Loucy (cell line): Measurements from ENCODE around the gene AIRE.

ENCODE experiments used
- H2AFZ ChIP-seq: fragments of 200-600 bp; sonication (generic); 2 replicates; pipeline ENCODE4 v1.6.0; 2016; ENCODE audit warnings: antibody characterized with exemption, mild to moderate bottlenecking, low read length, moderate library complexity
- H3F3A ChIP-seq: fragments of 200-600 bp; 2 replicates; pipeline ENCODE4 v1.6.0; 2016; ENCODE audit warnings: antibody characterized with exemption, low read depth, mild to moderate bottlenecking
- H3K27me3 ChIP-seq: fragments of 200-600 bp; sonication (generic); 2 replicates; pipeline ENCODE4 v1.6.1; 2014; ENCODE audit warnings: low read length, mild to moderate bottlenecking; ENCODE audit not compliant: insufficient read depth, poor library complexity, severe bottlenecking
- H3K36me3 ChIP-seq: fragments of 200-600 bp; sonication (generic); 2 replicates; pipeline ENCODE4 v1.6.1; 2016; ENCODE audit warnings: low read length; ENCODE audit not compliant: insufficient read depth
- H3K4me1 ChIP-seq: fragments of 200-600 bp; sonication (generic); 2 replicates; pipeline ENCODE4 v1.5.1; 2014; ENCODE audit warnings: low read length, mild to moderate bottlenecking; ENCODE audit not compliant: insufficient read depth, poor library complexity, severe bottlenecking
- H3K4me2 ChIP-seq: fragments of 200-600 bp; sonication (generic); 2 replicates; pipeline ENCODE4 v1.6.0; 2014; ENCODE audit warnings: antibody characterized with exemption, low read length, low read depth, mild to moderate bottlenecking; ENCODE audit not compliant: poor library complexity, severe bottlenecking
- H3K4me3 ChIP-seq: fragments of 200-600 bp; sonication (generic); 2 replicates; pipeline ENCODE4 v1.5.1; 2014; ENCODE audit warnings: low read length, mild to moderate bottlenecking, mixed read lengths; ENCODE audit not compliant: poor library complexity, severe bottlenecking
- H3K79me2 ChIP-seq: fragments of 200-600 bp; sonication (generic); 2 replicates; pipeline ENCODE4 v1.6.1; 2014; ENCODE audit warnings: low read length; ENCODE audit not compliant: insufficient read depth
- H3K9ac ChIP-seq: fragments of 200-600 bp; sonication (generic); 2 replicates; pipeline ENCODE4 v1.6.0; 2014; ENCODE audit warnings: mild to moderate bottlenecking, low read depth, low read length, moderate library complexity; ENCODE audit not compliant: poor library complexity, severe bottlenecking
- H3K9me2 ChIP-seq: fragments of 200-600 bp; sonication (generic); replicated peaks from 2 replicates; pipeline ENCODE4 v1.6.1; 2016; ENCODE audit warnings: low read depth, low read length, mixed read lengths
- H3K9me3 ChIP-seq: fragments of 200-600 bp; sonication (generic); 2 replicates; pipeline ENCODE4 v1.6.1; 2014; ENCODE audit warnings: mild to moderate bottlenecking, antibody characterized with exemption, low read length, low read depth; ENCODE audit not compliant: insufficient read depth
- H4K20me1 ChIP-seq: fragments of 200-600 bp; sonication (generic); 2 replicates; pipeline ENCODE4 v1.6.0; 2014; ENCODE audit warnings: antibody characterized with exemption, low read length, mild to moderate bottlenecking; ENCODE audit not compliant: insufficient read depth, poor library complexity, severe bottlenecking
- CTCF ChIP-seq: fragments of 200-600 bp; sonication (generic); conservative IDR thresholded peaks from 2 replicates; pipeline ENCODE4 v1.5.1; 2014; ENCODE audit warnings: mild to moderate bottlenecking, antibody characterized with exemption, low read length
- EZH2phosphoT487 ChIP-seq: fragments of 200-600 bp; IDR thresholded peaks from 2 replicates; pipeline ENCODE4 v1.6.1; 2018; ENCODE audit warnings: antibody characterized with exemption, mild to moderate bottlenecking, moderate library complexity, borderline replicate concordance

The AIRE gene

DNA sequence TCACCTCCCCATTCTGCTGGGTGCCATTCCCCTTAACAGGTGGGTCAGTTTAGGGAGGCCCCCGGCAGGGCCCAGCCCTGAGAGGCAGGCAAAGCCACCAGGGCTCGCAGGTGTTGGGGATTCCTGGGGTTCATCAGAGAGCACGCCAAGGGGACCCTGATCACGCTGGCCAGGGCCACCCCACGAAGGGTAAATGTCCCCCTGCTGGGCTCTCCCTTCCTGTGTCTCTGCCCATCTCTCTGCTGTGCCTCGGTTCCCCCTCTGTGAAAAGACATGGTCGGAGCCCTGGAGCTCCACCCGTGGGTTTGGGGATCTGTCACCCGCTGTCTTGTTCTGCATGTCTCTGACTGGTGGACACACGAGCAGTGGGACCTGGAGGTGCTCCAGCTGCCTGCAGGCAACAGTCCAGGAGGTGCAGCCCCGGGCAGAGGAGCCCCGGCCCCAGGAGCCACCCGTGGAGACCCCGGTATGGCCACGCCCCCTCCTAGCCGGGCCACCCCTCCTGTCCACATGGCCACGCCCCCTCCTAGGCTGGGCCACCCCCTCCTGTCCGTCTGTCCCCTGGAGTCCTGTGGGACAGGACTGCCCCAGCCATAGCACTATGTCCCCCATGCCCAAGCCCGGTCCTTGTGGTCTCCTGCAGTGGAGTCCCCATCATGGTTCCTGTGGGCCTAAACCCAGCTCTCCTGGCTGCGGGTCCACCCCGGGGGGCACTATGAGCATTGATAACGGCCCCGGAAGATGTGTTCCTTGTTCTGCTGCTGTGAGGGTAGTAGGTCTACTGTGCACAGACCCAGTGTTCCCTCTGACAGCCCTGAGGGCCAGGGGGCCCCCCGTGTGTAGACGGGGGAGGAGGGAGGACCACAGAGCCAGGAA lies 6.5 kb downstream of the AIRE start:
- Histone ChIP-seq H3K4me2 (no peak overlapping the region), H3K4me1 (no peaks in the 10 kb centered on the region), H3K27me3 (no peaks in the 10 kb centered on the region), H2AFZ (no peak overlapping the region), H3K36me3 (no peaks in the 10 kb centered on the region), H3K9ac (no peak overlapping the region), H3F3A (no peaks in the 10 kb centered on the region), H3K9me2 (no peaks in the 10 kb centered on the region), H3K79me2 (no peaks in the 10 kb centered on the region), H3K4me3 (no peak overlapping the region), H4K20me1 (no peaks in the 10 kb centered on the region), H3K9me3 (no peaks in the 10 kb centered on the region)
- no peak for TF ChIP-seq CTCF
- TF ChIP-seq EZH2phosphoT487, result no peak

DNA sequence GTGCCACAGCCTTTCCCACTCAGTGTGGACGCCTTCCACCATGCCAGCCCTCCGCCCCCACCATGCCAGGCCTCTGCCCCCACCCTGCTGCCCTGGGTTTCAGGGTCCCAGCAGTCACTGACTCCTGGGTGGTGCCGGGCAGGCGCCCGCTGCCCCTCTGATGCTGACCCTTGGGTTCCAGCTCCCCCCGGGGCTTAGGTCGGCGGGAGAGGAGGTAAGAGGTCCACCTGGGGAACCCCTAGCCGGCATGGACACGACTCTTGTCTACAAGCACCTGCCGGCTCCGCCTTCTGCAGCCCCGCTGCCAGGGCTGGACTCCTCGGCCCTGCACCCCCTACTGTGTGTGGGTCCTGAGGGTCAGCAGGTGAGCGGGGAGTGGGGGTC lies 7.1 kb downstream of the AIRE start:
- H3K9me2 ChIP-seq, result no peaks in the 10 kb centered on the region
- no peaks in the 10 kb centered on the region for H3K9me3 ChIP-seq
- no peaks in the 10 kb centered on the region for H3K36me3 ChIP-seq
- TF ChIP-seq EZH2phosphoT487 (no peak), CTCF (no peak)
- no peaks in the 10 kb centered on the region for H3K27me3 ChIP-seq
- H3K4me2 ChIP-seq, result no peak overlapping the region
- no peak overlapping the region for H3K9ac ChIP-seq
- H3K79me2 ChIP-seq, result no peaks in the 10 kb centered on the region
- no peak overlapping the region for H3K4me3 ChIP-seq
- H3K4me1 ChIP-seq, result no peaks in the 10 kb centered on the region
- no peak overlapping the region for H2AFZ ChIP-seq
- H3F3A ChIP-seq, result no peaks in the 10 kb centered on the region
- H4K20me1 ChIP-seq, result no peaks in the 10 kb centered on the region

DNA sequence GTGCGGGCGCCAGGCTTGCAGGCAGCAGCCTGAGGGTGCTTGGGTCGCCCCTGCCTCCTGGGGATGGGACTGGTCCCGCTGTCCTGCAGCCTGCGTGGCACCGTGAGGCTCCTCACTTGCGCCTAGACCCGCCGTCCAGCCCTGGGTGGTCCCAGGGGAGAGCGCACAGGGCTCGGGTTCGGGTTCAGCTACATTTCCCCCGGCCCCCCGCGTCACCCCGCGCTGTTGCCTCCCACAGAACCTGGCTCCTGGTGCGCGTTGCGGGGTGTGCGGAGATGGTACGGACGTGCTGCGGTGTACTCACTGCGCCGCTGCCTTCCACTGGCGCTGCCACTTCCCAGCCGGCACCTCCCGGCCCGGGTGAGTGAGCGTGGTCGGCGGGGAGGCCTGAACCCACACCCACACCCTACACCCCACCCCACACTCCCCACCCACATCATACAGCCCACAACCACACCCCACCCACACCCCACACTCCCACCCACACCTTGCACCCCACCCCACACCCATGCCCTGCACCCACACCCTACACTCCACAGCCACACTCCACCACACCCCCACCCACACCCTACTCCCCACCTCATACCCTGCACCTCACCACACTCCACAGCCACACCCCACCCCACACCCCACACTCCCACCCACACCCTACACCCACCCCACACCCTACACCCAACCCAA lies 8.0 kb downstream of the AIRE start:
- Histone ChIP-seq H4K20me1 (no peaks in the 10 kb centered on the region), H3K36me3 (no peaks in the 10 kb centered on the region), H3K9me3 (no peaks in the 10 kb centered on the region), H3K9me2 (no peaks in the 10 kb centered on the region), H3K79me2 (no peaks in the 10 kb centered on the region), H3K9ac (no peak overlapping the region), H3K4me1 (no peaks in the 10 kb centered on the region), H3K4me2 (no peak overlapping the region), H3F3A (no peaks in the 10 kb centered on the region), H3K4me3 (no peak overlapping the region), H3K27me3 (no peaks in the 10 kb centered on the region), H2AFZ (no peak overlapping the region)
- TF ChIP-seq CTCF, result no peak
- no peak for TF ChIP-seq EZH2phosphoT487
